Measurements from ENCODE around the gene HNF4A. TPM values are rescaled to one million over a fixed set of nuclear protein-coding genes. Genes with fewer than 3 reads are reported as not detected.

The HNF4A gene
- total and polyA plus RNA-seq, 2 of the 4 experiments (the other 2 are of a cell fraction) = not detected

DNA sequence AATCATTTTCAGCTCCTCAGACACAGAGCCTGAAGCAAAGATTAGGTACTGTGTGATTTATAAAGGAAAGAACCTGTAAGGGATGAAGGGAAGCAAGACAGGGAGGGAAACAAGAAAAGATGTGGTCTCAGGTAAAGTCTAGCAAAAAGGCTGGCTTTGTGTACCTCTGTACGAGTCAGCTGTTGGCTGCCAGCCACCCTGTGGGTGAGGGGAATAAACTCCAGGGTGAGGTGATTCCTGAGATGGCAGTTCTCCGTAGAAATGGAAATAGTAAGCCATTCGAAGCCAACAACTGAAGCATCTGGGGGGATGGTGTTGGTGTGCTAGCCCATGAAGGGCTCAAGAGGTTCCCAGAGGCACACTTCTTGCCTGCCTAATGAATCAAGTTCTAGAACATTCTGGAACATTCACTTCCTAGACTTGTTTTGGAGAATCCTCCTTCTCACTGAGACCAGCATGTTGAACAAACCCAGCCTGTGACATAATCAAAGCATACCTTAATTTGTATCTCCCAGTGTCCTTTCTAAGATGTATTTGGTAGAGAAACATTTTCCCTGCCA, 109.6 kb downstream of the HNF4A start:
- H3K4me2 ChIP-seq (ENCODE audit: low read depth, low read length) = no peak overlapping the region

More for the DNA sequence above, 109.6 kb downstream of the HNF4A start:
- no peak overlapping the region for H3K4me3 ChIP-seq (ENCODE audit: insufficient read depth, low read depth, low read length)
- no peaks in the 10 kb centered on the region for H4K20me1 ChIP-seq (ENCODE audit: insufficient read depth, low read length)
- H3K9me3 ChIP-seq (ENCODE audit: control insufficient read depth, insufficient read depth, low read length) = no peaks in the 10 kb centered on the region
- no peak overlapping the region for H4K91ac ChIP-seq (ENCODE audit: insufficient read depth, low read depth, low read length)
- TF ChIP-seq RFX5 (IDR thresholded peaks at IDR 0.05; ENCODE audit: low read depth, low read length) (no peak), CTCF (conservative IDR thresholded peaks at IDR 0.05; ENCODE audit: low read depth, low read length) (no peak), NFE2L2 (IDR thresholded peaks at IDR 0.05; ENCODE audit: low read depth, low read length) (no peak), CEBPB (IDR thresholded peaks at IDR 0.05; ENCODE audit: low read depth, low read length) (no peak), SMC3 (IDR thresholded peaks at IDR 0.05; ENCODE audit: low read depth, low read length) (no peak), MAFK (IDR thresholded peaks at IDR 0.05; ENCODE audit: low read depth, low read length) (no peak), MXI1 (IDR thresholded peaks at IDR 0.05; ENCODE audit: borderline replicate concordance, low read depth, low read length) (no peak), RCOR1 (IDR thresholded peaks at IDR 0.05; ENCODE audit: insufficient replicate concordance, low read length) (no peak), POLR2A (IDR thresholded peaks at IDR 0.05; ENCODE audit: low read depth, low read length) (no peak), USF2 (IDR thresholded peaks at IDR 0.05; ENCODE audit: low read depth, low read length) (no peak), BHLHE40 (IDR thresholded peaks at IDR 0.05; ENCODE audit: low read depth, low read length) (no peak), FOS (IDR thresholded peaks at IDR 0.05; ENCODE audit: low read depth, low read length) (no peak), MAZ (IDR thresholded peaks at IDR 0.05; ENCODE audit: borderline replicate concordance, low read depth, low read length) (no peak), CHD1 (IDR thresholded peaks at IDR 0.05; ENCODE audit: low read depth, low read length) (no peak), RAD21 (IDR thresholded peaks at IDR 0.05; ENCODE audit: low read length) (no peak)
- TF ChIP-seq, protein P1, sequence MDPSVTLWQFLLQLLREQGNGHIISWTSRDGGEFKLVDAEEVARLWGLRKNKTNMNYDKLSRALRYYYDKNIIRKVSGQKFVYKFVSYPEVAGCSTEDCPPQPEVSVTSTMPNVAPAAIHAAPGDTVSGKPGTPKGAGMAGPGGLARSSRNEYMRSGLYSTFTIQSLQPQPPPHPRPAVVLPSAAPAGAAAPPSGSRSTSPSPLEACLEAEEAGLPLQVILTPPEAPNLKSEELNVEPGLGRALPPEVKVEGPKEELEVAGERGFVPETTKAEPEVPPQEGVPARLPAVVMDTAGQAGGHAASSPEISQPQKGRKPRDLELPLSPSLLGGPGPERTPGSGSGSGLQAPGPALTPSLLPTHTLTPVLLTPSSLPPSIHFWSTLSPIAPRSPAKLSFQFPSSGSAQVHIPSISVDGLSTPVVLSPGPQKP (IDR thresholded peaks at IDR 0.05; ENCODE audit: borderline replicate concordance, low read depth, low read length) = no peak
- no peaks in the 10 kb centered on the region for H3K9me1 ChIP-seq (ENCODE audit: insufficient read depth, low read length)
- no peak overlapping the region for H2BK5ac ChIP-seq (ENCODE audit: low read depth, low read length, poor library complexity, severe bottlenecking)
- no peak overlapping the region for H3K9ac ChIP-seq (ENCODE audit: low read depth, low read length)
- intact Hi-C loops (cut with micrococcal nuclease) = no loop called here
- H3K23ac ChIP-seq (ENCODE audit: low read depth, low read length) = no peak overlapping the region
- BruUV-seq (replicated peaks) = no TSS peak
- H2AK5ac ChIP-seq (ENCODE audit: low read depth, low read length) = no peak overlapping the region
- ChIA-PET POLR2A (ENCODE audit: unreplicated experiment) (no interaction called here), CTCF (no interaction called here)
- no peaks in the 10 kb centered on the region for H3K79me1 ChIP-seq (ENCODE audit: low read depth in 1 of 2, low read length in 2 of 2)
- peaks cover 30% of the 10 kb centered on the region for H3K27me3 ChIP-seq (ENCODE audit: control insufficient read depth, insufficient read depth, low read length)
- no peak overlapping the region for H2BK15ac ChIP-seq (ENCODE audit: low read depth, low read length)
- H4K5ac ChIP-seq (ENCODE audit: low read depth, low read length) = no peak overlapping the region
- no peak overlapping the region for H3K18ac ChIP-seq (ENCODE audit: low read depth, low read length)
- no peak overlapping the region for H3K4ac ChIP-seq (ENCODE audit: low read depth, low read length)
- no peak overlapping the region for H4K8ac ChIP-seq (ENCODE audit: low read depth in 2 of 2, low read length in 2 of 2)
- in situ Hi-C loops (cut with MboI; ENCODE audit: low sequenced_read_pairs) = no loop called here
- H2AK9ac ChIP-seq (replicated peaks; ENCODE audit: low read depth, low read length, poor library complexity) = no peak overlapping the region
- ATAC-seq (ENCODE audit: low read depth) (no peak), DNase-seq (no peak)
- no peak overlapping the region for H2BK20ac ChIP-seq (ENCODE audit: low read depth, low read length)
- H2BK120ac ChIP-seq (ENCODE audit: low read depth, low read length) = no peak overlapping the region
- H3K14ac ChIP-seq (replicated peaks; ENCODE audit: low read depth, low read length) = no peak overlapping the region
- no peak overlapping the region for H3K56ac ChIP-seq (ENCODE audit: extremely low read depth, insufficient read depth, low read length)
- H3K36me3 ChIP-seq (ENCODE audit: control insufficient read depth, insufficient read depth, low read length) = no peaks in the 10 kb centered on the region
- H2AFZ ChIP-seq (replicated peaks; ENCODE audit: low read length, poor library complexity) = no peak overlapping the region
- H3K27ac ChIP-seq (ENCODE audit: insufficient read depth, low read length) = no peak overlapping the region
- dilution Hi-C loops (cut with HindIII; ENCODE audit: low sequenced_read_pairs, unreplicated experiment) = loop anchor here (10.0 kb wide), 1 partner anchor 70 kb away; no protein-coding TSS in a partner anchor
- no CpG with 5 or more reads among the region's 3 CpGs for WGBS, 2 experiments (ENCODE audit: extremely low coverage in 2 of 2, insufficient read length in 1 of 2)
- no peaks in the 10 kb centered on the region for H3K4me1 ChIP-seq (ENCODE audit: control insufficient read depth, insufficient read depth, low read length)
